ENCODE results near the gene UBE2D2.

GRCh38 chr5:139660105-139660922 is 99.2 kb downstream of the UBE2D2 start:
- TF ChIP-seq EP300 (IDR thresholded peaks at IDR 0.05) (peak in 1 of 4 donors; percentile 27), CTCF (IDR thresholded peaks at IDR 0.05) (no peak), POLR2AphosphoS5 (IDR thresholded peaks at IDR 0.05) (peak; percentile 39 to 77), POLR2A (IDR thresholded peaks at IDR 0.05) (peak in 2 of 4 donors; percentile 20 to 69)

All from upper lobe of left lung (tissue), 4 donors.